CD4-positive, alpha-beta T cell treated with Interleukin-6 for 4 hours (primary cell): ENCODE results near the gene MPV17.
A peak's percentile ranks its signal among the peaks of the same experiment; 100 is the strongest.
"Not testable (repeated sequence)": the region's sequence is repeated elsewhere in the genome, so short reads cannot be mapped to it uniquely, and the experiment has no call there.

ENCODE experiments used
- DNase-seq: peaks from one replicate; pipeline ENCODE4 v3.0.0-alpha.2; 2020; ENCODE audit warnings: mixed read lengths

MPV17 gene

DNA sequence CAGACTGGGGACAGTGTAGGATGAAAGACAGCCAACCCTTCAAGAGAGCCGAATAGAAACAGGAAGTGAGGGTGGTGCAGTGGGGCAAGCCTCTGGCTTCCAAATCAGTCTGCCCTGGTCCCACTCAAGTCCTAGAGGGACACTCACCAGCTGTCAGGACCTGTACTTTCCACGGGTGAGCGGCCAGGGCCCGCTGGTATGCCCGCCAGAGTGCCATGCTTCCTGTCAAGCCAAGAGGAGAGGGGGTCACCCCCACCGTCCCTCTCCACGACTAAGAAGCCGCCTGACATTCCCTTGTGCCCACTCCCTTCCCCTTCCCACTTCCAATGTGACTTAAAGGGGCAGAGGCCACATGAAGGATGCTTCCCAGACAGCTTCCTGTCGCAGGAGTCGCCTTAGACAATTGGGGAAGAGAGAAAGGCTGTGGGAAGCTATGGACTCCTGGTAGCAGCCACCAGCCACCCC lies 564 bp downstream of the MPV17 start:
- DNase-seq: peak; percentile 15

DNA sequence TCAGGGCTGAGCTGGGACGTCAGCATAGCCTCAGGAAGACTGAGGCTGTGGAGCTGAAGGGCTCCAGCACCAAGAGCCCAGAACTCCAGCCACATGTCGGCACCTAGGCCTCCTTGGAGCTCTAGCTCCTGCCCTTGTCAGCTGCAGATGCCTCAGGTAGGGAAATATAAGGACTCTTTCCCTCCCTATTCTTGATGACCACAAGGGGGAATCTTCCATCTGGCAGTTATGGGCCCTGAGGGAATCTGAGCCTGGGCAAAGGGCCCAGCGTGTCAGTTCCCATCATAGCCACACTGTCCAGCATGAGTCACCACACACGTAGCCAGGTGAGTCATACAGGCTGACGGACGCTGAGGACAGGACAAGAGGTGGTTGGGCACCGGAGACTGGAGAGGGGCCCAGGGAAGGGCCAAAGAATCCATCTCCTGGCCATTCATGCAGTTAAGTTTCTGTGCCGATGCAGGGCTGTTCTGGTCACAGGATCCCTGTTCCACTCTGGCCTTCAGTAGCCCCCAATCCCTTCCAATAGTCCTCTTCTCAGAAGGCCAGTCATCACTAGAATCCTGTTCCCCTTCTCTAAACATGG lies 1.8 kb downstream of the MPV17 start:
- DNase-seq: no peak

DNA sequence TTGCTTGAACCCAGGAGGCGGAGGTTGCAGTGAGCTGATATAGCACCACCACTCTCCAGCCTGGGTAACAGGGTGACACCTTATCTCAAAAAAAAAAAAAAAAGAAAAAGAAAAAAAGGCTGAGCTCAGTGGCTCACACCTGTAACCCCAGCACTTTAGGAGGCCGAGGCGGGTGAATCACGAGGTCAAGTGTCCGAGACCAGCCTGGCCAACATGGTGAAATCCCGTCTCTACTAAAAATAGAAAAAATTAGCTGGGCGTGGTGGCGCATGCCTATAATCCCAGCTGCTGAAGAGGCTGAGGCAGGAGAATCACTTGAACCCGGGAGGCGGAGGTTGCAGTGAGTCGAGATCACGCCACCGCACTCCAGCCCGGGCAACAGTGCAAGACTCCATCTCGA lies 3.1 kb downstream of the MPV17 start:
- DNase-seq: not testable (repeated sequence)

DNA sequence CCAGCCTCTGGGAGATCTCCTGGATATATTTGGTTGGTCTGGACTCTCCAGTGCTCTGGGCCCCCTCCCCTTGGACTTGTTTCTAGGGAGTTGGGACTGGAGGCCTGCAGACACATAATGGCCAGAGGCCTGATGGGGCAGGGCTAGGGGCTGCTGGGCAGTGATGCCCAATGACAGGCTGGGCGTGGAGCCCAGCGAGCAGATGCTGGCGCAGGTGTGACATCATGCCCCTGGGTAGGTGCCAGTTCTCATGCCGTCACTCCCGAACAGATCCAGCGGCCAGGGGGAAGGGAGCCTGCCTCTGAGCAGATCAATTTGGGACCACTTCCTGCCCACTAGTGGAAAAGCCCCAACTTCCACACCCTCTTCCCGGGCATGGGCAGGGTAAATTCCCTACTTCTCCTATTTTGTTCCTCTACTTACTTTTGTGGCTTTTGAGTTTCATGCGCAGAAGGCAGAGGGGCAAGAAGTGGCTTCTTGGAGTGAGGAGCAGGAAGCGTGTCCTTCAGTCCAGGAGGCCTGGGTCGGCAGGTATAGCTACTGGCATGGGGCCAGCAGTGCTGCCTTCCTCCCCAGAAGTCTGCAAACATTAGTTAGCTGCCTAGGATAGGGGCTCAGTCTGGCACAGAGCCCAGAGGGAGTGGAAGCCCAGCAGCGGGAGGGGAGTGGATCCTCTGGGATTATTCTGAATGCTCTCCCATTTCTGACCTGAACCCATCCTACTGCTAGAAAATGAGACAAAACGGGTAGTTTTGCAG lies 6.1 kb downstream of the MPV17 start:
- DNase-seq: no peak

DNA sequence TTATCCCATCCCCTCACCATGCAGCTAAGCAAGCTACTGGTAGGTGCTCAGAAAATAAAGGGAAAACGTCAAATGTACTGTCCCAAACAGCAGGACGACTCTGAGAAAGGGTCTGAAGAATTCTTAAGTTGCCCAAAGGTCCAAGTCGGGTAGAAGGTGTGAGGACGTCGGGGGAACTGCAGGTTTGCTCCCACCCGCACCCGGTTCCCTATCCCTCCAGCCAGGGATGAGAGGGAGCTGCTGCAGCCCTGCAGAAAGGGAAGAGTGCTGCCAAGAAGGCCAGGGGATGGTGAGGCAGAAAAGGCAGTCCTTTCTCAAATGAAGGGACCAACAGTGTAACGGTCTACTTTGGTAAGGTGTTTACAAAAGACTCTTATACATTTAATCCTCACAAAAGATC lies 7.8 kb downstream of the MPV17 start:
- DNase-seq: no peak

DNA sequence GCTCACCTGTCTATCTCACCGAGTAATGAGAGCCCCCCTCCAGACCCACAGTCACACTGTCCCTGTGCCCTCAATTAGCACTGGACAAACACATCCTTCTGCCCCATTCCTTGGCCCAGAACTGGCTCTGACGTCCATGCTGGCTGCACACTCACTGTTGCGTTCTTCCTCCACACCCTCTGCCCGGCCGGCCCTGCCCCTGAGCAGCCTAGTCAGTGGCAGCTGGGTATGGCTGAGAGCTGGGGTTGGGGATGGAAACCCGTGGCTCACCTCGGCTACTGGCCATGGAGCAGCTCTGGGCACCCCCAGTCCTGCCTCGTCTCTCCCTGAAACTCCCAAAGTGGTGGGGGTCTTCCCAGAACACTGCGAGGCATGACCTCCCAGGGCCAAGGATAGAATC lies 8.2 kb downstream of the MPV17 start:
- DNase-seq: no peak

DNA sequence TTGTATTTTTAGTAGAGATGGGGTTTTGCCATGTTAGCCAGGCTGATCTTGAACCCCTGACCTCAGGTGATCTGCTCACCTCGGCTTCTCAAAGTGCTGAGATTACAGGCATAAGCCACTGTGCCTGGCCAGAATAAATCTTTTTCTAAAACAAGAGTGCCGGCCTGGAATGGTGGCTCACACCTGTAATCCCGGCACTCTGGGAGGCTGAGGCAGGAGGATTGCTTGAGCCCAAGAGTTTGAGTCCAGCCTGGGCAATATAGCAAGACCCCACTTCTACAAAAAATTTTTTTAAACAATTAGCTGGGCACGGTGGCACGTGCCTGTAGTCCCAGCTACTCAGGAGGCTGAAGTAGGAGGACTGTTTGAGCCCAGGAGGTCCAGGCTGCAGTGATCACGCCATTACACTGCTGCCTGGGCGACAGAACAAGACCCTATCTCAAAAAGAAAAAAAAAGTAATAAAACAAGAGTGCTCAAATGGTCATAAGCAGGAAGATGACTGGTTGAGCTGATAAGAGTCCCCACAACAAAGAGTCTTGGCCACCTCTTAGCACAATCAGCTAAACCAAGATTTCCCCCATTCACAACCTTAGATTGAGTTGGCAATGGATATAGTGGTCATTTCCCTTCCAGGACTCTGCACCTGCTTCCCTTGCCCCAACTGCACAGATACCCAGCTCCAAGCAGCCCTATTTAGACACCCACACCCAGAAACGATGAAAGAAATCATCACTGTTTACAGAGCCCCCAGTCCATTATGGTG lies 8.8 kb downstream of the MPV17 start:
- DNase-seq: no peak

DNA sequence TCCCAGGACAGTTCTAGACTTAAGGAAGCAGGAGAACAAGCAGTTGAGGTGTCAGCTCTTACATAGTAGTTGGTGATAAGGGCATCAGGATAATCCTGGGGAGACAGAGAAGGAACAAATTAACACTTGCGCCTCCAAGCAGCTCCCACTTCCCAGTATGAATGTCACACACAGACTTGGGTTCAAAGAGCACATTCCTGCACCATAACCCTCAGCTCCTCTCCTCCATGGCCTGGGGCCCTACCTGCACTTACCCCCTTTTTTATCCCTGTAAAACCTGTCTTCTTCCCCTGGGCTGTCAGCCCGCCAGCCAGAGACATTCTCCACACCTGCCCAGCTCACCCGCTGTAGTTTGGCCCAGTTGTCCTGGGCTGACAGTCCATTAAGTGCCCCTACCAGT lies 10.7 kb downstream of the MPV17 start:
- DNase-seq: no peak

DNA sequence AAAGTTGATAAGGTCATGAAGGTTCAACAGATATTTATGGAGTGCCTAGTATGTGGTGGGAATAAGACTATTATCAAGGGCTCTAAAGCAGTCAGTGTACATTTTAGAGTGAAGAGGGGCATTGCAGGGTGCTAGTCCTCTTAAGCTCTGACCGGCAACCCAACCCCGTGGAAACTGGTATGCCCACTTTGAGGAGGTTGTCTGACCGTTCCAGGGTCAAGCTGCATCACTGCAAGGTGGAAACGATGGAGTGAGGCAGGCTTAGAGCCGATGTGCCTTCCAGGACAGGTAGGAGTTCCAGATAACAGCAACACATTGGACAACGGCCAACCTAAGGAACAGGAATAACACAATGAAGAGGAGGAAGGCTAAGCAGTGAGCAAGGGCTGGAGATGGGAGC lies 13.2 kb downstream of the MPV17 start:
- DNase-seq: no peak

DNA sequence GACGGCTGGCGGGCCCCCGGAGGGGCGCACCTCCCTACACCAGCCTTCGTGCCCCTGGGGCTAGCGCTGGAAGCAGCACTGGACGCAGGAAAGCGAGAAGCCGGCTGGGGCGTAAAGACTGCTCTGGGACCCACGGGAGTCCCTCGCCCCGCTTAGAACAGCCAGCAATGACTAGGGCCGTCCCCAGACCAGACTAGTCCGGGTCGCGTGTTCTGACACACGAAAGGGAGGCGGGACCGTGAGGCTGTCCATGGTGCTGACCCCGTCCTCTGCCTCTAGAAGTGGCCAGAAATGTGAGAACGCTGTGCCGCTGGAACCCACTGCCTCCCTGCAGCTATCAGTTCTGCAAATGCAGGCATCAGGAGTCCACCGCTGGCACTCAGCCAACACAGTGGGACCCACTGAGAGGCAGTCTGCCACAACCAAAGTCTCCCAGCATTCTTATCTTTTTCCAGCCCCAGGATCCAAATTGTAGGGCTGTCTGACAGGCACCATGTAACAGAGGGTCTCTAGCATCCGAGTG lies 14.5 kb downstream of the MPV17 start, which contains the start of gene UCN:
TSS of gene UCN (minus strand) at position 87 of the 523 bp plus-strand sequence. CDS start 550 bp downstream, outside the sequence.
- DNase-seq: no peak

DNA sequence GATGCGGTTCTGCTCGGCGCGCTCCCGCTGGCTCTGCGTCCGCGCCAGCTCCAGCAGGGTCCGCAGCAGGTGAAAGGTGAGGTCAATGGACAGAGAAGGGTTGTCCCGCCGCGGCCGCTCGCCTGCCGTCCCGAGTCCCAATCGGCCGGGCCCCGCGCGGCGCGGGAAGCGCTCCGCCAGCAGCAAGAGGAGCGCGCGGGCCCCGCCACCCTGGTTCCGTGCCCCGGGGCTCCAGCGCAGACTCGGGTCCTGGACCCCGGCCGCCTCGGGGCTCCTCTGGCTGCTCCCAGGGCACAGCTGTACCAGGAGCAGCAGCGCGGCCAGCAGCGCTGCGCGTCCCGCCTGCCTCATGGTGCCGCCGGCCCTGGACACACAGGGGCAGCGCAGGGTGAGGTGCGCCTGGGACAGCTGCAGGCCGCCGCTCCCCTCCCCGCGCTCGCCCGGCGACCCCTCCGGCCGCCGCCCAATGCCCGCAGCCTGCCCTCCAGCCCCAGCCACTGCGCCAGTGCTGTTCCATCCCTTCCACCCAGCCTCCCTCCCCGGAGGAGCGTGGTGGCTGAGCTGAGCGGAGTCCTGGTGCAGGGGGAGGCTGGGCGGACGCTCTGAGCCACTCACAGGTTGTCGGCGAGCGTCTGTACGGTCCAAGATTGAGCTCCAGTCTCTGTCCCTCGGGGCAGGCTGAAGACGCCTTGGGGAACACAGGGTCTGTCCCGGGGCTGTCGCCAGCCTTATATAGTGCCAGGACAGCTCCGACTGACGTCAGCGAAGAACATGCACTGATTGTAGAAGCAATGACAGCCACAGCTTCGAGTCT lies 15.1 kb downstream of the MPV17 start:
- DNase-seq: no peak

DNA sequence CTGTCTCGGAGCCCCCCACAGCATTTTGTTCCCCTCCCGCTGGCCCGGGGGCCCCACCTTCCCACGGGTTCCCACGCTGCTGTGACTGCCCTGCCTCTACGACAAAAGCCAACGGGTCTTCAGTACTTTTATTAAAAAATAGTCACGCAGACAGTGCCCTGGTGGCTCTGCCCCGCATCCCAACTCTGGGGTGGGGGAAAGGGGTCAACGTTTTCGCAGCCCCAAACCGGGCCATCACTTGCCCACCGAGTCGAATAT lies 15.7 kb downstream of the MPV17 start:
- no peak for DNase-seq

DNA sequence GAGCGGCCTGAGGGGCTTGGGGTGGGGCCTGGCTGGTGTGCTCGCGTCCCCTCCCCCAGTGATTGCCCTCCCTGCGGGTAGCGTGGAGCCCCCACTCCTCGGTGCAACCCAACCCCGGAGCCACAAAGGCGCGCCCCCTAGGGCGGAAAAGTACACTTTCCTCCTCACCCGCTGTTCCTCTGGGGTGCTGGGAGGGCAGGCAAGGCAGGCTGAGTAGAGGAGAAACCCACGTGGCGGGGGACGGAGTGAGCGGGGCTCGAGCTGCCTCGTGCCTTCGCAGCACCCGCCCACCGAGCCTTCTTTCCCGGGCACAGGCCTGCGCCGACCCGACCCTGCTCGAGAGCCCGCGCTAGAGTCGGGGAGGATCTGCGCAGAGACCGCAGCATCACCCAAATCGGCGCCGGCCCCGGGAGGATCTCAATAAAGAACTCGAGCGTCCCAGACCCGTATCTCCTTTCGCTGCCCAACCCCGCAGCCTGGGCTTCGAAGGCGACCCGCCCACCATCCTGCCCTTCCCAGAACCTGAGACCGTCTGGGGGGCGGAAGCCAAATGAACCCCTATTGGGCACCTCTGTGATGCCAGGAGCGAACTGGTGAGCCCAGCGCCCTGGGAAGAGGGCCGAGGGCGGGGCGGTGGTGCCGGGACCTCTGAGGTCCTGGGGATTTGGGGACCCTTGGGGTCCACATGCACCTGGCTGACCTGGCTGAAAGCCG lies 16.2 kb downstream of the MPV17 start:
- DNase-seq: peak; percentile 30

DNA sequence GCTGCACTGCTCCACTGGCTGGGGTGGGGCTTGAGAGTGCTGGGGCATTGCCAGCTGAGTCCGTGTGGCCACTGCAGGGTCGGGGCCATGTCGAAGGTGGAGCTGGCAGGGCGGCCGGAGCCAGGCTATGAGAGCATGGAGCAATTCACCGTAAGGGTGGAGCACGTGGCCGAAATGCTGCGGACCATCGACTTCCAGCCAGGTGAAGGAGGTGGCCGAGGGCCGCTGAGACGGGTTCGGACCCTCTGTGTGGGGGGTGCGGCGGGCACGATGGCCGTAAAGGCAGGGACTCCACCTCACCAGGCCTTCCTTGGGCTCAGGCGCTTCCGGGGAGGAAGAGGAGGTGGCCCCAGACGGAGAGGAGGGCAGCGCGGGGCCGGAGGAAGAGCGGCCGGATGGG lies 16.8 kb downstream of the MPV17 start:
- DNase-seq: no peak

DNA sequence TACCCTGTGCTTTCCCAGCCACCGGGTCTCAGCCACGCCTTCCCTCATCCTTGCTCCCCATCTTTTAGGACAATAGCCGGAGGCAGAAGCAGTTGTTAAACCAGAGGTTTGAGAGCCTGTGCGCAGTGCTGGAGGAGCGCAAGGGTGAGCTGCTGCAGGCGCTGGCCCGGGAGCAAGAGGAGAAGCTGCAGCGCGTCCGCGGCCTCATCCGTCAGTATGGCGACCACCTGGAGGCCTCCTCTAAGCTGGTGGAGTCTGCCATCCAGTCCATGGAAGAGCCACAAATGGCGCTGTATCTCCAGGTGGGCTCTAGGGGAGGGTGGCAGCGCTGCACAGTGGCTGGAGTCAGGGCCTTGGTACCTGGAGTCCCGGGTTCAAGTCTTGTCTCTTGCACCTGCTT lies 17.4 kb downstream of the MPV17 start:
- no peak for DNase-seq

DNA sequence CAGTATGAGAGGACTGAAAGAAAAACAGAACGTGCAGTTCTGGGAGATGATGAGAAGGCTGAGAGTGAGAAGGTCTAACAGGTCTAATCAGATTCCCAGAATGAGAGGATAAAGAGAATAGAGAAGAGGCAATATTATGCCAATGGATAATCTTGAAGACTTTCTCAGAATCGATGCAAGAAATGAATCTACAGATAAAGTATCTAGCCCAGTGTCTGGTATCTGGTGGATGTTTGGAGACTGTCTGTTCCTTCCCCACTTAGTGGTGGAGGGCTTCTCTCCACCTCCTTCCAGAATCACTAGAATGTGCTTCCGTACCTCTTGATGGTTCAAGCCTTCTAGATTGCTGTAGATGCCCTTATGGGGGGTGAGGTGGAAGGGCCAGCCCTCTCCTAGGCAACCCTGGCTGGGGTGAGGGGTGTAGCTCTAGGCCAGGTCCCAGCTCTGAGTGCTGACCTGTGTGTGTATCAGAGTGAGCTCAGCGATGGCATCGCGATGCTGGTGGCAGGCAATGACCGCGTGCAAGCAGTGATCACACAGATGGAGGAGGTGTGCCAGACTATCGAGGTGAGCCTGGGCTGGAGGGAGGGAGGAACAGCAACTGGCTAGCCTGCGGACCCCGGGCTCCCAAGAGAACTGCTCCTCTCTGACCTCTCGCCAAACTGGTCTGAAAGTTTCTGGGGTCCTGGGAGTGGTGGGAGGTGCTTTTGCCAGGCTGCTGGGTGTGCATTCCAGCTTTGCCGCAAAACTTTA lies 18.2 kb downstream of the MPV17 start:
- DNase-seq: no peak

DNA sequence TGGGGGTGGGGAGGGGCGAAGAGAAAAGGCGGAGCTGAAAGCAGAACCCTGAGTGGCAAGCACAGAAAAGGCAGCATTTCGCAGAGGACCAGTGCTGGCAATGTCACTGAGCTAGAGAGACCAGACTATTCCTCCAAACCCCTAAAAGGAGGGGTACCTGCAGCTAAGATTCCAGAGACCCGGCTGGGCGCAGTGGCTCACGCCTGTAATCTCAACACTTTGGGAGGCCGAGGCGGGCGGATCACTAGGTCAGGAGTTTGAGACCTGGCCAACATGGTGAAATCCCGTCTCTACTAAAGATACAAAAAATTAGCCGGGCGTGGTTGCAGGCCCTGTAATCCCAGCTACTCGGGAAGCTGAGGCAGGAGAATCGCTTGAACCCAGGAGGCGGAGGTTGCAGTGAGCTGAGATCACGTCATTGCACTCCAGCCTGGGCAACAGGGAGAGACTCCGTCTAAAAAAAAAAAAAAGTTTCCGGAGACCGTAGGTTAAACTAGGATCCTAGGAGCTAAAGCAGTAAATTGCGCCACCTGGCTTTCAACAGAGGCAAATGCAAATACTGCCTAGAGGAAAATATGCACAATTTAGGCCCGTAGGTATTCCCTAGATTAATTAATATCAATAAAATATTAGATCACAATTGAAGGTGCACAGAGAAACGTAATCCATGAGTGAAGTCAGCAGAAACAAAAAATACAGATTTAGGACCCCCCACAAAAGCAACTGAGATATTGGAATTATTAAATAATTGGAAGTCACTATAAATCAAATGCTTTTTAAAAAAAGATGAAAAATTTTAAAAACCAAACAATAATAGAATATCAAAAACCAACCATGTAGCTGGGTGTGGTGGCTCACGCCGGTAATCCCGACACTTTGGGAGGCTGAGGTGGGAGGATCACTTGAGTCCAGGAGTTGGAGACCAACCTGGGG lies 19.5 kb downstream of the MPV17 start:
- DNase-seq: peak; percentile 63

DNA sequence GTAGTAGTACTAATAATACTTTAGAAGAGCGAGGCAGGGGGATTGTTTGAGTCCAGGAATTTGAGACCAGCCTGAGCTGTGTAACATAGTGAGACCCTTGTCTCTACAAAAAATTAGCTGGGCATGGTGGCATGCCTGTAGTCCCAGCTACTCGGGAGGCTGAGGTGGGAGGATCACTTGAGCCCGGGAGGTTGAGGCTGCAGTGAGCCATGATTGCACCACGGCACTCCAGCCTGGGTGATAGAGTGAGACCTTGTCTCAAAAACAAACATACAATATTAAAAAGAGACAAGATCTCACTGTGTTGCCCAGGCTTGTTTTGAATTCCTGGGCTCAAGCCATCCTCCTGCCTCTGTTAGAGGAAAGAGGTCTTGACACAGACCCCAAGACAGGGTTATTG lies 22.3 kb downstream of the MPV17 start:
- not testable (repeated sequence) for DNase-seq

DNA sequence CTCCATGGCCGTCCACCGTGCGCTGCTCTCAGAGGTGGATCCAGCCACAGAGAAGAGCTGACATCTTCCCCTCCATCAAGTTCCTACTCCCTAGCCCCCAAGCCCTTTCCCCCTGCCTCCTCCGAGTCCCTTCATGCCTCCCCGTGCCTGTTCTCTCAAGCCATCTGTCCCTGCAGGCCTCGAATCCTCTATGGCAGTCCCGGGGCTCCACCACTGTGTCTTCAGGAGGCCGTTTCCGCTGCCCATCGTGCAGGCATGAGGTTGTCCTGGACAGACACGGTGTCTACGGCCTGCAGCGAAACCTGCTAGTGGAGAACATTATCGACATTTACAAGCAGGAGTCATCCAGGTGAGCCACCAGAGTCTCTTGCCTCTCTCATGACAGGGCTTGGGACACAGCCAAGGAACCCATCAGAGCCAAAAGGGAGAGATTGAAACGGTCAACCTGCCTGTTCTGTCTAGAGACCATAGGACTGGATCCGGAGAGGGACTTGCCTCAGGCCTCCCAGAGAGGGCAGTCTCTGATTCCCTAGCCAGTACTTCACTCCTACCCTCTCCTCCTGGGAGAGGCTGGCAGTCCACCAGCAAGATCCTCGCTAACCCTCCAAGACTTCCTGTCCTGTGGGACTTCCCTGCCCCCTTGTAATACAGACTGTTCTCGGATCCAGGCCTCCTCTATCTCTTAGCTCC lies 24.4 kb downstream of the MPV17 start:
- DNase-seq: no peak

DNA sequence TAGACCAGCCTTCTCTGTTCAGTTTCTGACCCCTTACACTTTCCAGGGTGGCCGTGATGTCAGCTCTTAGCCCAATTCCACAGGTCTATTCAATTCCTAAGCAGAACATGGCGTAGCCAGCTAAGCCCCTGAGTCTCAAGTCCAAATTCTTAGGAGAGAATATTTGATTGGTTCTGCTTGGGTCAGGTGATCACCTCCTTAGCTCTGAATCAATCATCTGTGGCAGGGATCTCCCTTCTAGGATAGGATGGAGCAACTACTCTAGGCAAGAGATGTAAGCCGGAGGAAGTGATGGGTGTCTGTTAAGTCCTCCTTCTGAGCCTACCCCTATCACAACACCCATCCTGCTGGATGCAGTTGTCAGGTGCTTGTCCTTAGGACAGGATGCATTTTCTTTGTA lies 25.7 kb downstream of the MPV17 start:
- DNase-seq: no peak
